Myocyte (in vitro differentiated cells): ENCODE results near the gene KCNH8. TPM values are rescaled to one million over a fixed set of nuclear protein-coding genes. Genes with fewer than 3 reads are reported as not detected.

Experiments
- DNase-seq: peaks from one replicate; pipeline ENCODE4 v3.0.0-alpha.2; 2012; ENCODE audit warnings: low read depth
- total RNA-seq: library from RNA; depleted of rRNA; stranded (reverse); fragments of >200 nt; gene quantifications from 2 replicates; pipeline ENCODE4 v1.2.3, GENCODE V29; 2014

Gene KCNH8
- total RNA-seq, 1 donor from 2014 or later = not detected

- no peak for DNase-seq
Observed at GRCh38 chr3:19357947-19358346, 209.6 kb downstream of the KCNH8 start.

DNA sequence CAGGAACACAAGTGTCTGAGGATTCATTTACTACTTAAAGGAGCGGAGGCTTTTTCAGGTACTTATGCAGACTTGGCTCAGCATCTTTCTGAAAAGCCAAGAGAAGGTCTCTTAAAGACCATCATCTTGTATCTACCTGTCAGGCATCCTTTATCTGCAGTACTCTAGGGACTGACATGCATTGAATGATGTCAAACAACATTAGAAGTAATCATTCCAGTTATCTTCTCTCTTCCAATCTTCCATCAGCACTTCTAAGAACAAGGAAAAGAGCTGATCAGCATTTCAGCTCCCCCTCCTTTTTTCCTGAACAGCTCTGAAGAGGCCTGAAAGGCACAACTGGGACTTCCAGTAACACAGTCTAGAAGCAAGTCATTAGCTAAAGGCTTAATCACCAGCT is 214.8 kb downstream of the KCNH8 start:
- DNase-seq = no peak

DNA sequence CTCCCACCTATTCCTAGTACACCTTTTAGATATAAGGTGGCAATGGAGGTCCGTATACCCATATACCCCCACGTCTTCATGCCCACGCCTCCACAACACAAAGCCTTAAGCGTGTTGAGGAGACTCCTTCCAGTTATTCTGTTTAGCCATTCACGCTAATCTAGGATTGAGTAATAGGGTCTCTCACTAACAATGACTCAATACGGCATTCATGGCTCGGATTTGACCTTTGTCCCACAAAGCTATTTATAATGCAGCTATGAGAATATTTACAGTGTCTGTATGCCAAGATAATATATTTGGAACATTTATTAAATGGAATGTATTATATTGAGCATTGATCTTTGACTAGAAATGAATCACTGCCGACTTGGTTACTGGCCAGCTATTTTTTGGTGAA is 215.8 kb downstream of the KCNH8 start:
- no peak for DNase-seq

- no peak for DNase-seq
Observed at GRCh38 chr3:19365471-19365870, 217.2 kb downstream of the KCNH8 start.

- no peak for DNase-seq
Observed at GRCh38 chr3:19384868-19385267, 236.6 kb downstream of the KCNH8 start.

- DNase-seq = no peak
Observed at GRCh38 chr3:19392150-19392549, 243.8 kb downstream of the KCNH8 start.

GRCh38 chr3:19394946-19395345 is 246.6 kb downstream of the KCNH8 start:
- DNase-seq = no peak

- DNase-seq = no peak
Observed at GRCh38 chr3:19396726-19397125, 248.4 kb downstream of the KCNH8 start.

GRCh38 chr3:19399356-19399755 is 251.0 kb downstream of the KCNH8 start:
- no peak for DNase-seq

DNA sequence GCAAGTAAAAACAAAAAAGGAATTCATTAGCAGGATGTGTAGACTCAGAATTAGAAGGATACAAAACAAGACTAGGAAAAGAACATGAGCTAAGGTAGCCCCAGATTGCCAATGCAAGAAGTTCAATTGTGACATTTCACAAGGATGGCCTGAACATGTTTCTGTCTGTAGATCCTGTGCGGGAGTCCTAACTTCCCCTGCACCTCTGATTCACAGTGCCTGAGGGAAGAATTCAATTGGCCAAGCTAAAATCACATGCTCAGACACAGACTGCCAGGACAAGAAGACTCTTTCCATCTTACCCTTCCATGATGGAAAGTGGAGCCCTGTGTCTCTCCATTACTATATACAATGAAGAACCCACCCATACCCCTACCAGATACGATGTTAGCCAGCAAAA is 251.5 kb downstream of the KCNH8 start:
- DNase-seq = no peak

GRCh38 chr3:19420159-19420558 is 271.8 kb downstream of the KCNH8 start:
- DNase-seq = no peak

- no peak for DNase-seq
Observed at GRCh38 chr3:19425825-19426224, 277.5 kb downstream of the KCNH8 start.

DNA sequence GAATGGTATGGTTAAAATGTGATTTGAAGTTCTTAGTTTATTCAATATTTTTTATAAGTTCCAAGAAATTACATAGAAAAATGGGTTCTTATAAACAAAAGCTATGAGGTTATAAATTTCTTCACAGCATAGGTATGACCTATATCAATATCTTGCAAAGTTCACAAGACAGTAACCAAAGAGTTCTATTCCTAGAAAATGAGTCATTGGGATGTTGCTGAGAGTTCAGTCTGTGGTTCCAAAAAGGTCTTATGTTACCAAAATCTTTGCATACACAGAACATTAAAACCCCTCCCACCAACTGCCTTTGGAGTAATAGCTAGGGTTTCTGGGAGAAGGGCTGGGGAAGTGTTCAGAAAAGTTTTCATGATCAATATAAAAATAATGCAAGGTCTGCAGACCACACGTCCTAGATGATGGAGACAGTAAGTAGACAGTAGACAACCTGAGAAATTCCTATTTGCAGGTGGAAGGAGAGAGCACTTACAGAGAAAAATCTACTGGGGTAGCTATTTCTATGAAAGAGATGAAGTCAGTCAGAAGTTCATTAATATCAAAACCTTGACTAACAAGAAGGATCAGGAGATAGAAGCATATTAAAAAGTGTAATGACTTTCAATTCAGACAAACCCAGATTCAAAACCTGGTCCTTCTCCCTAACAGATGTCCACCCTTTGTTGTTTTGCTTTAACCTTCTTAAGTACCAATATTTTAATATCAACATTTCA is 279.3 kb downstream of the KCNH8 start:
- no peak for DNase-seq

DNA sequence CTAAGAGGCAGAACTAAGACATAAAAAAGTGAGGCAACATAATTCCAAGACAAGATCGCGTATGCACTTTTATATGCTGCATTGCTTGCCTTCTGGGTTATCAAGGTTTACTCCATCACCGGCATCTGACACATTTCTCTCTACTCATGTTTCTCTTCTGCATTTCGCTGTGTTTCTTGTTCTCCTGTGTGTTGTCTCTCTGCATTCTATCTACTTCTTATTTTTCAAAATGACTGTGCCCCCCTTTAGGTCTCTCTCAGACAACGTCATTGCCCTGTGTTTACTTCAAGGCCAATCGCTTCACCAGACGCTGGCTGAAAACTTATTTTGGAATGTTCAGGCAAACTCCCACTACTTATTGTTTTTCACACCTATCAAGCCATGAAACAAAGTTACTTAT is 280.4 kb downstream of the KCNH8 start:
- DNase-seq = no peak

DNA sequence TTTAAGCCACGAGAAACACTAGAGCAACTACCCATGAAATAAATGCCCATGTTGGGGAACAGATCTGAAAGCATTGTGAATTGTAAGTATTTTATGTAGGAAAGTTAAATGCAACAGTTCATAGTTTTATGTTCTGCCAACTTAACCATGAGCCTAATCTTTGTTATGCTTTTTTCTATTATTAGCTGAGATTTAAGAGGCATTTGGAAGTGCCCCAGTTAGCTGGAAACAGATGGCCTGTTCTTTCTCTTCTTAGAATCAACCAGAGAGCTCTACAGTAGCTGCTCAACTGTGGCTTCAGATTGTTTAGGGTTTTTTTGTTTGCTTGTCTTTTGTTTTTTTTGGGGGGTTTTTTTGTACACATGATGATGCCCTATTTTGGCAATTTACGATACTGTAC is 284.4 kb downstream of the KCNH8 start:
- DNase-seq = no peak

GRCh38 chr3:19436746-19437145 is 288.4 kb downstream of the KCNH8 start:
- no peak for DNase-seq

GRCh38 chr3:19439944-19440343 is 291.6 kb downstream of the KCNH8 start:
- DNase-seq = no peak

DNA sequence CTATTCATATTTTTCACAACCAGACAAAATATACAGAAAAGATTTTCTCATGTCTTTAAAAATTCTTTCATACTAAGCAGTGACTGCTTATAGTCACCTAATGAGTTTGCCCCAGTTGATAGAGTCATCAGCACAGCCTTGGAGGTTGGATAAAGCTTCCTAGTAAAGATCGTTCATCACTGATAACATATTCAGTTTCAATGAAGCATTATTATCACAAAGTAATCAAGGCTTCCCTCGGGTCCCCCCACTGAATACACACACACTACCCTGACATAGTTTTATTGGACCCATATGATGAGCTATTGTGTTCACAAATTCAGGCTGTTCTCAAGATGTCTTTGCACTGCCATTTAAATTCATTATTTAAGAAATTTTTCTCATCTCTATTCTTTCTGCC is 297.8 kb downstream of the KCNH8 start:
- no peak for DNase-seq

DNA sequence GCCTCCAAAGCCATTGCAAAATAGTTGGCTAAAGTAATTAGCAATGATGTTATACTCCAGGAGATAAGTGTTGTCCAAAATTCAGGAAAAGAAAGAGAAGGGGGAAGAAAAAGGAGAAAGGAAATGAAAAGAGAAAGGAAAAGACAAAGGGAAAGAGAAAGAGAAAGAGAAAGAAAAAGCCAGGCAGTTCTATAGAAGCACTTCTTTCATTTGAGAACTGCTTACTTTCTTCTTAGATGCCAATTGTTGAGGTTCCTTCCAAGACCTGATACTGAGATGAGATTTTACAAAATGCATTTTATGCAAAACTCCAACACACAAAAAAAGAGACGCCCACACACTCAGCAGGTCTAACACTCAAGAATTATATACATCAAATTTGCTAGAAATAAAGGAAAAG is 298.4 kb downstream of the KCNH8 start:
- DNase-seq = no peak

DNA sequence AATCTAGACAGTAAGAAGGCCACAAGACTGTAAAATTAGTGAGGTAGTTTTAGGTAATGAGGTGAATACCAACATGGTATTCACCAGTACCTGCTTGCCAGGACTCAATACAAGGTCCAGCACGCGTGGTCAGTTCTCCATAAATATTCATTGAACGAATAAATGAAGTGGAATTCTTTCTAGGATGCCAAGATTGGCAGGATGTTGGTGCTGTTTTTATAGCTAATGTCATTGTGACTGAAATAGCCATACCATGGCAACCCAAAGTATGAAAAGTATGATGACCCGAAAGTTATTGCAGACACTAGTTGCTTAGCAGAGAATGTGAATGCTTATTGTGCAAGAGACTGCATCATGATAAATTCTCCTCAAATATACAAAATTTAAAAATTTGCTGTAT is 307.2 kb downstream of the KCNH8 start:
- no peak for DNase-seq

- no peak for DNase-seq
Observed at GRCh38 chr3:19456738-19457137, 308.4 kb downstream of the KCNH8 start.

DNA sequence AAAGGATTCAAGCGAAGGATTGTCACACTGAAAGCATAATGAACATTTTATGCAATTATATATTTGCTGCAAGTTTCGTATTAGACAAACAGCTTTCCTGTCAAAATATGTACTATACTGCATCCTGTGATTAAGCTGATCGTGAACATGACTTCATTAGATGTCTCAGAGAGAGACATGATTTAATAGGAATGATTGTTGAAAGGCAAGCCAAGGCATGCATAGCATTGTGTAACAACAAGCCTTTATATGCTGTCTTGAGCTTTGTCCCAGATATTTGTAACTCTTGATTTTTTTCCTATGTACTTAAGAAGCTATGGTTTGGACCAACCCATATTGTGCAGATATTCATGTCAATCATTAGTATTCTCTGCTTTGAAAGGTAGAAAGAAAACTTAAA is 309.1 kb downstream of the KCNH8 start:
- DNase-seq = no peak

DNA sequence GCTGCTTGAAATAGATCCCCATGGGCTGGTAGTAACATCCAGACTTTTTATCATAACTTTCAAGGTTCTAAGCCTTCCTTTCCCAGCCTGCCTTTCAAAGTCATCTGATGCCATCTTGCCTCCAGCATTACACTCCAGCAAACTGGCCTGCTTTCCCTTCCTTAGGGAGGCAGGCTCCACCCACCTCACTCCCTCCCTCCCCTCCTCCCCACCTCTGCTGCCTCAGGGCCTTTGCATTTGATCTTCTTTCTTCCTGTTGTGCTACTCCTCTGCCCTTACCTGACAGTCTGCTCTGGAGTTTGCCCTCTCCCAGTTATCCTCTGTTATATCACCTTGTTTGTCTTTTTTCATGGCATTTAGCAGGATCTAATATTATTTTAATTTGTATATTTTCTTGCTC is 319.5 kb downstream of the KCNH8 start:
- no peak for DNase-seq

GRCh38 chr3:19471138-19471537 is 322.8 kb downstream of the KCNH8 start:
- DNase-seq = no peak
